Astrocyte (in vitro differentiated cells and primary cell): ENCODE results near the gene IRGQ.

Experiments
- EZH2 ChIP-seq: IDR thresholded peaks from 2 replicates; pipeline ENCODE4 v1.6.1; 2012; ENCODE audit warnings: mild to moderate bottlenecking, low read length, inconsistent platforms; ENCODE audit not compliant: insufficient read depth
- TF ChIP-seq, protein P1 (sequence below): IDR thresholded peaks from 2 replicates; pipeline ENCODE4 v1.5.1; 2011; ENCODE audit warnings: low read depth, mild to moderate bottlenecking, inconsistent platforms, low read length, moderate library complexity; ENCODE audit not compliant: insufficient read depth

DNA sequence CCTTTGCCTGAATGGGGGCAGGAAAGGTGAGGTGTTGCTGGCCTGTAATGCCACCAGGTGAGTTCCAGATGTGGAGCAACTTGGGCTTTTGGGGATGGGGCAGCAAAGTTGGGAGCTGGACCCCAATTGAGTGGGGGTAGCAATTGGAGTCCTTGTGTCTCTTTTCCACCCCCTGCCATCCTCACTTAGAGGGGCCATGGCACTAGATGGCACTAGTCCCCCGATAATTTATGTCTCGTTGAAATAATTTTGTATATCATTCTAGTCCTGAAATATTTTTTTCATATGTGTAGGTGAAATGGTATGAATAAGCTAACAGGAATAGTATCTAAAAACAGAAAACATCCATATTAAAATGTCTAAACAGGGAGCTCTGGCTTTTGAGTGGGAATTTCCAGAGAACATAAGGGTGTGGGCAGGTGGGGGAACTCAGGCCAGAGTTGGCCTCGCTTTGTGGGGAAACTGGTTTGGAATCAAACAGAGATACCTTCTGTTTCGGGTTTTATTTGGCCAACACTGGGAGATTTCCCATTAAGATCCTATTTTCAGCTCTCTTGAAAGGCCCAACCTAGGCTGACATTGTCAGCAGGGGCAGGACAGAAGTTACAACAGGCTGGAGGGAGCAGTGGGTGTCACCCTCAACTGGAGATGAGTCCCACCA, 3.8 kb upstream of the IRGQ start:
- TF ChIP-seq, protein P1, sequence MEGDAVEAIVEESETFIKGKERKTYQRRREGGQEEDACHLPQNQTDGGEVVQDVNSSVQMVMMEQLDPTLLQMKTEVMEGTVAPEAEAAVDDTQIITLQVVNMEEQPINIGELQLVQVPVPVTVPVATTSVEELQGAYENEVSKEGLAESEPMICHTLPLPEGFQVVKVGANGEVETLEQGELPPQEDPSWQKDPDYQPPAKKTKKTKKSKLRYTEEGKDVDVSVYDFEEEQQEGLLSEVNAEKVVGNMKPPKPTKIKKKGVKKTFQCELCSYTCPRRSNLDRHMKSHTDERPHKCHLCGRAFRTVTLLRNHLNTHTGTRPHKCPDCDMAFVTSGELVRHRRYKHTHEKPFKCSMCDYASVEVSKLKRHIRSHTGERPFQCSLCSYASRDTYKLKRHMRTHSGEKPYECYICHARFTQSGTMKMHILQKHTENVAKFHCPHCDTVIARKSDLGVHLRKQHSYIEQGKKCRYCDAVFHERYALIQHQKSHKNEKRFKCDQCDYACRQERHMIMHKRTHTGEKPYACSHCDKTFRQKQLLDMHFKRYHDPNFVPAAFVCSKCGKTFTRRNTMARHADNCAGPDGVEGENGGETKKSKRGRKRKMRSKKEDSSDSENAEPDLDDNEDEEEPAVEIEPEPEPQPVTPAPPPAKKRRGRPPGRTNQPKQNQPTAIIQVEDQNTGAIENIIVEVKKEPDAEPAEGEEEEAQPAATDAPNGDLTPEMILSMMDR = no peak
- no peak for TF ChIP-seq EZH2
